GM12878 (cell line): ENCODE measurements around the gene CDH4. TPM values are rescaled to one million over a fixed set of nuclear protein-coding genes. Genes with fewer than 3 reads are reported as not detected.

Experiments
- ATAC-seq: fragments of 200-7000 bp; cut with Tn5 transposase; 3 replicates; pipeline ENCODE4 v1.9.1; 2020; ENCODE audit warnings: mild to moderate bottlenecking, moderate library complexity
- BruUV-seq: library from RNA; stranded (reverse); fragments of 400-500 nt; replicated peaks from 2 replicates; lab custom pipeline; 2021; lab: Mats Ljungman, UMichigan
- CTCF ChIA-PET: fragments of 300-600 bp; sonication (Branson Sonifier 250); formaldehyde crosslinking; extraction: SDS; loops from one replicate; lab custom pipeline; 2021; ENCODE audit warnings: inconsistent platforms; lab: Yijun Ruan, JAX
- POLR2A ChIA-PET: fragments of 350-600 bp; formaldehyde crosslinking; extraction: SDS; loops from one replicate; lab custom pipeline; 2021; ENCODE audit warnings: inconsistent platforms; lab: Charles Lee
- RAD21 ChIA-PET: fragments of 300-600 bp; sonication (Branson Sonifier 250); formaldehyde crosslinking; loops from one replicate; lab custom pipeline; 2023; ENCODE audit warnings: antibody characterized with exemption; ENCODE audit not compliant: unreplicated experiment; lab: Charles Lee
- SMC1A ChIA-PET: fragments of 300-600 bp; sonication (Branson Sonifier 250); formaldehyde crosslinking; loops from one replicate; lab custom pipeline; 2023; ENCODE audit not compliant: unreplicated experiment, uncharacterized antibody; lab: Charles Lee
- DNase-seq: peaks from one replicate; pipeline ENCODE4 v3.0.0-alpha.2; 2011; ENCODE audit warnings: low read depth, low spot score
- FAIRE-seq: peaks from 3 replicates; lab custom pipeline; 2011; peaks lifted over from hg19 to GRCh38; lab: Jason Lieb, UNC
- H2AFZ ChIP-seq: 2 replicates; pipeline ENCODE4 v1.6.0; 2011; ENCODE audit warnings: low read depth, low read length, control low read depth; ENCODE audit not compliant: control insufficient read depth
- H3K27ac ChIP-seq: 2 replicates; pipeline ENCODE4 v1.5.1; 2011; ENCODE audit warnings: control low read depth; ENCODE audit not compliant: control insufficient read depth, insufficient read depth
- H3K27me3 ChIP-seq, 2 experiments: replicated peaks in 1 of 2; 2 replicates each; pipeline versions ENCODE4 v1.6.0 to v1.6.1; 2011; ENCODE audit warnings: low read length in 1 of 2; ENCODE audit not compliant: control insufficient read depth in 2 of 2, insufficient read depth in 2 of 2
- H3K36me3 ChIP-seq, 2 experiments: 2 replicates each; pipeline ENCODE4 v1.5.1; 2011; ENCODE audit warnings: low read length in 1 of 2; ENCODE audit not compliant: control insufficient read depth in 2 of 2, insufficient read depth in 2 of 2
- H3K4me1 ChIP-seq: 2 replicates; pipeline ENCODE4 v1.6.1; 2011; ENCODE audit warnings: mild to moderate bottlenecking, low read length, moderate library complexity, mixed read lengths; ENCODE audit not compliant: control insufficient read depth, insufficient read depth
- H3K4me2 ChIP-seq: 2 replicates; pipeline ENCODE4 v1.6.0; 2011; ENCODE audit warnings: control low read depth; ENCODE audit not compliant: control insufficient read depth, insufficient read depth
- H3K4me3 ChIP-seq: fragments of 200-600 bp; sonication (generic); 2 replicates; pipeline ENCODE4 v1.5.1; 2016
- H3K79me2 ChIP-seq: 2 replicates; pipeline ENCODE4 v1.6.0; 2011; ENCODE audit warnings: low read length; ENCODE audit not compliant: control insufficient read depth, insufficient read depth
- H3K9ac ChIP-seq: 2 replicates; pipeline ENCODE4 v1.8.0; 2011; ENCODE audit warnings: low read length, control low read depth, mixed read lengths; ENCODE audit not compliant: control insufficient read depth, insufficient read depth
- H3K9me3 ChIP-seq: replicated peaks from 3 replicates; pipeline ENCODE4 v1.5.1; 2011; ENCODE audit warnings: mild to moderate bottlenecking, low read length; ENCODE audit not compliant: control insufficient read depth, insufficient read depth
- H4K20me1 ChIP-seq: 2 replicates; pipeline ENCODE4 v1.6.0; 2011; ENCODE audit not compliant: control insufficient read depth, insufficient read depth
- GATAD2B ChIP-seq: fragments of 450-650 bp; conservative IDR thresholded peaks from 2 replicates; pipeline ENCODE4 v1.6.1; 2017; ENCODE audit warnings: low read depth, mild to moderate bottlenecking, moderate library complexity
- IRF5 ChIP-seq: fragments of 450-650 bp; IDR thresholded peaks from 2 replicates; pipeline ENCODE4 v1.6.1; 2017; ENCODE audit warnings: borderline replicate concordance
- TARDBP ChIP-seq: IDR thresholded peaks from 2 replicates; pipeline ENCODE4 v1.6.1; 2016; ENCODE audit warnings: borderline replicate concordance
- ZNF24 ChIP-seq: fragments of 450-650 bp; IDR thresholded peaks from 2 replicates; pipeline ENCODE4 v1.6.1; 2017; ENCODE audit warnings: antibody characterized with exemption, mild to moderate bottlenecking
- ZNF274 ChIP-seq: IDR thresholded peaks from one replicate; pipeline ENCODE4 v1.8.0; 2011; ENCODE audit not compliant: insufficient read length, insufficient read depth
- ZSCAN29 ChIP-seq: fragments of 450-650 bp; IDR thresholded peaks from 2 replicates; pipeline ENCODE4 v1.6.1; 2017; ENCODE audit warnings: mild to moderate bottlenecking, moderate library complexity
- WGBS: methylation state at CpG from one replicate; pipeline ENCODE4 v1.1.6; 2016; ENCODE audit warnings: low lambda C conversion rate; ENCODE audit not compliant: insufficient replicate concordance, insufficient coverage; ENCODE audit errors: missing lambda C conversion rate; 5-methylcytosine and 5-hydroxymethylcytosine counted together
- in situ Hi-C: fragments of 300-500 bp; cut with MboI; formaldehyde crosslinking; loops from 9 replicates; pipeline ENCODE4 v1.14.3; 2018; ENCODE audit warnings: mixed read lengths
- intact Hi-C: fragments of 100-400 bp; cut with micrococcal nuclease; formaldehyde crosslinking; loops from one replicate; pipeline ENCODE4 v1.14.2; 2022; ENCODE audit not compliant: unreplicated experiment
- polyA plus RNA-seq, 11 experiments: library from polyadenylated mRNA; depleted of rRNA in 4 of 11; unstranded in 6 of 11; stranded (reverse) in 5 of 11; fragments of >200 nt; fragmentation: Nextera tagmentation in 4 of 11; fragmentation: Illumina TruSeq in 1 of 11; extraction: Ambion mirVana in 4 of 11; extraction: Trizol in 1 of 11; gene quantifications; 1 replicate in 1 of 11; 2 replicates in 10 of 11; pipeline versions ENCODE4 v1.2.1 to v1.2.3, GENCODE V29; 2011 to 2016; ENCODE audit warnings: inconsistent platforms in 2 of 11, missing spikeins in 2 of 11, low read depth in 1 of 11
- total RNA-seq, 4 experiments: library from RNA; depleted of rRNA in 3 of 4; stranded (reverse); fragments of >200 nt in 3 of 4; fragmentation: Illumina TruSeq in 1 of 4; extraction: Trizol in 1 of 4; gene quantifications; 2 replicates each; pipeline versions ENCODE4 v1.2.1 to v1.2.3, GENCODE V29; 2013 to 2021

Gene CDH4
- total and polyA plus RNA-seq, 10 of the 15 experiments (the other 5 are each of a cell fraction or from before 2014, with no cell fraction given), result not detected

GRCh38 chr20:61279621-61280150, 27.6 kb downstream of the CDH4 start:
- no peak overlapping the region for H3K9ac ChIP-seq
- DNase-seq (no peak), ATAC-seq (no peak), FAIRE-seq (no peak)
- H2AFZ ChIP-seq, result no peak overlapping the region
- H4K20me1 ChIP-seq, result no peaks in the 10 kb centered on the region
- no peaks in the 10 kb centered on the region for H3K79me2 ChIP-seq
- no peaks in the 10 kb centered on the region for H3K4me1 ChIP-seq
- TF ChIP-seq GATAD2B, result no peak
- no peak for TF ChIP-seq ZNF24
- TF ChIP-seq TARDBP, result no peak
- TF ChIP-seq ZNF274, result no peak
- TF ChIP-seq ZSCAN29, result no peak
- no peak for TF ChIP-seq IRF5
- no peaks in the 10 kb centered on the region for H3K36me3 ChIP-seq
- POLR2A ChIA-PET, result no interaction called here
- H3K27me3 ChIP-seq, result no peaks in the 10 kb centered on the region
- peaks cover 6% of the 10 kb centered on the region; the same call in 2 of the 3 replicates for H3K9me3 ChIP-seq
- H3K27ac ChIP-seq, result no peak overlapping the region
- intact Hi-C loops (no loop called here), in situ Hi-C loops (loop anchor here (10.0 kb wide), 1 partner anchor 65 kb away; no protein-coding TSS in a partner anchor)
- no peak overlapping the region for H3K4me3 ChIP-seq
- no TSS peak for BruUV-seq
- SMC1A ChIA-PET, result no interaction called here
- RAD21 ChIA-PET, result no interaction called here
- 48% methylated on average over 17 of the region's 17 CpGs for WGBS
- H3K4me2 ChIP-seq, result no peak overlapping the region
- CTCF ChIA-PET, result no interaction called here
